Muscle layer of colon (tissue), 2 donors: ENCODE results near the gene CCL26.
"Not testable (repeated sequence)": the region's sequence is repeated elsewhere in the genome, so short reads cannot be mapped to it uniquely, and the experiment has no call there.

Source experiments
- H3K27ac ChIP-seq: one replicate; pipeline ENCODE4 v1.7.0; 2013; ENCODE audit warnings: low read depth, mild to moderate bottlenecking, low read length, moderate library complexity
- H3K27me3 ChIP-seq, 2 donors: one replicate each; pipeline ENCODE4 v1.7.0; 2013; ENCODE audit warnings: low read length in 2 of 2, mild to moderate bottlenecking in 2 of 2; ENCODE audit not compliant: insufficient read depth in 2 of 2, control insufficient read depth in 1 of 2
- H3K36me3 ChIP-seq: one replicate; pipeline ENCODE4 v1.7.0; 2013; ENCODE audit warnings: mild to moderate bottlenecking, low read length; ENCODE audit not compliant: insufficient read depth
- H3K4me1 ChIP-seq: one replicate; pipeline ENCODE4 v1.7.0; 2013; ENCODE audit warnings: mild to moderate bottlenecking, low read length; ENCODE audit not compliant: insufficient read depth
- H3K4me3 ChIP-seq, 2 donors: one replicate each; pipeline ENCODE4 v1.7.0; 2013; ENCODE audit warnings: low read length in 2 of 2, low read depth in 1 of 2, mild to moderate bottlenecking in 1 of 2, moderate library complexity in 1 of 2
- H3K9ac ChIP-seq: one replicate; pipeline ENCODE4 v1.7.0; 2013; ENCODE audit warnings: low read length
- H3K9me3 ChIP-seq: one replicate; pipeline ENCODE4 v1.7.0; 2013; ENCODE audit warnings: mild to moderate bottlenecking, low read length
- donor health status: abdominal sarcoma.
- donor health status: Adenocarcinoma of cecum.

CCL26 gene

DNA sequence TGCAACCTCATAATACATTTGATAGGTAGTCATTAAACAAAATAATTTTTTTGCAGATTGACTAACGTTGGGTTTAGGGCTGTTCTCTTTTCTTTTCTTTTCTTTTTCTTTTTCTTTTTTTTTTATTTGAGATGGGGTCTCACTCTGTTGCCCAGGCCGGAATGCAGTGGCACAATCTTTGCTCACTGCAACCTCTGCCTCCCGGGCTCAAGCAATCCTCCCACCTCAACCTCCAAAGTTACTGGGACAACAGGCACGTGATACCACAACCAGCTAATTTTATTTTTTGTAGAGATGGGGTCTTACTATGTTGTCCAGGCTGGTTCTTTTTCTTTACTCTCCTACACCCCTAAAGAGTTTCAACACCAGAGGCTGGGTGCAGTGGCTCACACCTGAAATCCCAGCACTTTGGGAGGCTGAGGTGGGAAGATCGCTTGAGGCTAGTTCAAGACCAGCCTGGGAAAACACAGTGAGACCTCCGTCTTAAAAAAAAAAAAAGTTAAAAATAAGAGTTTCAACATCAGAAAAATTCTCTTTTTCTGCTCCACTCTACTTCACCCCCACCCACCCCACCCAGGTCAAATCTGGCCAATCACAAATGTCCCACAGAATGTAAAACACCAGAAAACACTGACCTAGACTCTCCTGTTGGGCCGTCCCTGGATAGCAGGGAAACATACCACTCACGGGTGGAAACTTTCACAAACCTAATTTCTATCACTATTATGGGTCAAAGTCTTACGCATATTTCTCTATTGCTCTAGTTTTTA lies 36.2 kb downstream of the CCL26 start:
- H3K9ac ChIP-seq, result no peak overlapping the region
- H3K4me1 ChIP-seq, result peaks cover 13% of the 10 kb centered on the region
- H3K27me3 ChIP-seq, result no peaks in the 10 kb centered on the region
- H3K4me3 ChIP-seq, result no peak overlapping the region
- no peaks in the 10 kb centered on the region for H3K36me3 ChIP-seq
- H3K9me3 ChIP-seq, result no peaks in the 10 kb centered on the region
- no peak overlapping the region for H3K27ac ChIP-seq

DNA sequence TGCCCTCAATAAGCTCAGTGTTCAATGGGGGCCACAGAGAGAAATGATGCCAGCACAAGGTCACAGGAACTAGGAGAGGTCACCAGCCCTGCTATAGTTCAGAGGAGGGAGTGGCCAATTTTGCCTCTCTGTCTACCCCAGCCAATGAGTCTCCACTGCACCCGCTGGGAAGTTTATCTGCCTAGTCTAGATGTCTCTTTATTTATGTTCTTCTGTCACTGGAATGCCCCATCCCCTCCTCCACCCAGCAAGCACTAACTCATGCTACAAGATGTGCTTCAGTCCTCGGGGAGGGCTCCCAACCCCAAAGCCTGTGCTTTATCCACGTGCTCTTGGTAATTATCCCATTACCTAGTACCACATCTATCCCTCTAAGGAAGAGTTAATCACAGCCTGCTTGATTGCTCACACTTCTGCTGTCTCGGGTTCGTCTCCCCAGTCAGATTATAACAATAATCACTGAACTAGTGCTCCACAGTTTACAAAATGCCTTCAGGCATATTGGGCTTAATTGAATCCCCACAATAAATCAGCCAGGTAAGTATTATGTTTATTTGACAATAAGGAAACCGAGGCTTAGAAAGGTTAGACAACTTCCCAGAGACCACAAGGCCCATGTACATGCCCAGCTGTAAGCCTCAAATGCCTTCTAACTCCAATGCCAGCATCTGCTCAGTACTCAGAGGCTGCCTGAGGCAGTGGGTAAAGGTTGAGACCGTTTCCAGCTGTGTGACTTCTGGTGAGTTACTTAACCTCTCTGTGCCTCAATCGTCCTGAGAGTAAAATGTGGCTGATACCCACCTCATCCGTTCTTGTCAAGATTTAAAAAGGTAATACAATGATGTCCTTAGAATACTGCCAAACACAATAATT lies 37.2 kb downstream of the CCL26 start:
- H3K9ac ChIP-seq, result no peak overlapping the region
- H3K27me3 ChIP-seq, result no peaks in the 10 kb centered on the region
- peaks cover 10% of the 10 kb centered on the region for H3K4me1 ChIP-seq
- H3K9me3 ChIP-seq, result no peaks in the 10 kb centered on the region
- H3K36me3 ChIP-seq, result no peaks in the 10 kb centered on the region
- H3K4me3 ChIP-seq, result no peak overlapping the region
- no peak overlapping the region for H3K27ac ChIP-seq

DNA sequence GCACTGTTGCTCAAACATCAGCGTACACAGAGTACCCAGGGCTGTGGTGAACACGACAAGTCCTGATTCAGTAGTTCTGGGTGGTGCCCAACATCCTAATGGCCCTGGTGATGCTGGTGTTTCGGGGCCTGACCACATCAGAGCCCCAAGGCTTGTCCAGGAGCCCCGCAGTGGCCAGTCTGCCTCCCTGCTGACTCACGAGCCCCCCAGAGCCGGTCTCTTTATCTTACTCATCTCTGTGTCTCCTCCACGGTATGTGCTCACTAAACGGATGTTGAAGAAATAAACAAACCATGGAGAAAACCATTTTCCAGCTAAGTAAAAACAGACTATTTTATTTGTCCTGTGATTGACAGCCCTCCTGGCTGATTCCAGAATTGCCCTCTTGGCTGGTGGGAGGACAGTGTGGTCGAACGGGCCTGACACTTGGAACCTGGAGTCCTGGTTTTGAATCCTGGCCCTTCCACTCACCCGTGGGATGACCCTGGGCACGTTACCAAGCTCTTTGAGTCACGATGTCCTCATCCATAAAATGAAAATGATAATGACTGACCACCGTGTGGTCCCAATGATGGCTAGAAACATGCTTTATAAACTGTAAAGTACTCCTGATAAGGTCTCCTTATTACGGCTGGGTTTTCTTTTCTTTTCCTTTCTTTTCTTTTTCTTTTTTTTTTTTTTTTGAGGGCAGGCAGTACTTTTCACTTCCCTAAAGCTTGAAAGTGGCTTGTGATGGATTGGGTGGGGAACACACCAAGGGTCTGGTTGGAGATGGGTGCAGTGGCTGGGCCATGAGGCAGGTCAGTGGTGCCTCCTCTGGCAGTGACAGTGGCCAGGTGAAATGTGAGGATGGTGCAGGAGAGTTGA lies 39.0 kb downstream of the CCL26 start:
- H3K36me3 ChIP-seq, result no peaks in the 10 kb centered on the region
- no peaks in the 10 kb centered on the region for H3K9me3 ChIP-seq
- H3K4me3 ChIP-seq, result no peak overlapping the region
- no peak overlapping the region for H3K27ac ChIP-seq
- no peaks in the 10 kb centered on the region for H3K27me3 ChIP-seq
- no peak overlapping the region for H3K9ac ChIP-seq
- H3K4me1 ChIP-seq, result peaks cover 5% of the 10 kb centered on the region

DNA sequence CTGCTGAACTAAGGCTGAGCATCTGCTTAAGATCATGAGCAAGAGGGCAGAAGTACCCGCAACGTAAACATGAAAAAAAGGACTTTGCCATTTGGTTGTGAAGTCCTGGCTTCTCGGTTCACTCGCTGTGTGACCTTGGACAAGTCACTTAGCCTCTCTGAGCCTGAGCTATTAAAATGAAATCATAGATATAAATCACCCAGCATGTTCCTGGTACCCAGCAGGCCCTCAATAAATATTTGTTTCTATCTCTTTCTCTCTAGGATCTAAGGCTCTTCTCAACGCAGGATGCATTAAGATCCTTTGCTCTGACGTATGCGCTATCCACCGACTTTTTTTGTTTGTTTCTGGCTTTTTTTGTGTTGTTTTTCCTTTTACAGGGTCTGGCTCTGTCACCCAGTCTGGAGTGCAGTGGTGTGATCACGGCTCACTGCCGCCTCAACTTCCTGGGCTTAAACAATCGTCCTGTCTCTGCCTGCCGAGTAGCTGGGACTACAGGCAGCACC lies 39.9 kb downstream of the CCL26 start:
- Histone ChIP-seq H3K4me1 (no peaks in the 10 kb centered on the region), H3K4me3 (no peak overlapping the region), H3K27ac (no peak overlapping the region), H3K27me3 (no peaks in the 10 kb centered on the region), H3K9ac (no peak overlapping the region), H3K9me3 (no peaks in the 10 kb centered on the region), H3K36me3 (no peaks in the 10 kb centered on the region)

DNA sequence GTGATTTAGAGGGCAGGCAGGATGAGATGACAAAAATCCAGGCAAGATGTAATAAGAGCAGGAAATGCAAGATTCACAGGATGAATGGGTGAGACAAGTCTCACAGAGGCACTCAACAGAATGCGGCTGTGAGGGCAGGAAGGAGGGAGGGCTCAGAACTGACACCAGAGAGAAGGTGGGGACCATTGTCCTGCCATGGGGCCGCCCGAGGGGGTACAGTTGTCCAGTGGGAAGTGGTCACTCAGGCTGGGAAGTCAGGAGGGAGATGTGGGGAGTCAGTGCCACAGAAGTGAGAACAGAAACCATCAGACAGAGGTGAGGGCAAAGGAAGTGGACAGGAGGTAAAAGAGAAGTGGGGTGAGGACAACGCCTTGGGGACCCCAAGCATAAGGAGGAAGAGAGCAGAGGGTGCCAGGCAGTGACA lies 42.1 kb downstream of the CCL26 start:
- Histone ChIP-seq H3K36me3 (no peaks in the 10 kb centered on the region), H3K4me1 (no peaks in the 10 kb centered on the region), H3K4me3 (no peak overlapping the region), H3K9ac (no peak overlapping the region), H3K27me3 (no peaks in the 10 kb centered on the region), H3K27ac (no peak overlapping the region), H3K9me3 (no peaks in the 10 kb centered on the region)

DNA sequence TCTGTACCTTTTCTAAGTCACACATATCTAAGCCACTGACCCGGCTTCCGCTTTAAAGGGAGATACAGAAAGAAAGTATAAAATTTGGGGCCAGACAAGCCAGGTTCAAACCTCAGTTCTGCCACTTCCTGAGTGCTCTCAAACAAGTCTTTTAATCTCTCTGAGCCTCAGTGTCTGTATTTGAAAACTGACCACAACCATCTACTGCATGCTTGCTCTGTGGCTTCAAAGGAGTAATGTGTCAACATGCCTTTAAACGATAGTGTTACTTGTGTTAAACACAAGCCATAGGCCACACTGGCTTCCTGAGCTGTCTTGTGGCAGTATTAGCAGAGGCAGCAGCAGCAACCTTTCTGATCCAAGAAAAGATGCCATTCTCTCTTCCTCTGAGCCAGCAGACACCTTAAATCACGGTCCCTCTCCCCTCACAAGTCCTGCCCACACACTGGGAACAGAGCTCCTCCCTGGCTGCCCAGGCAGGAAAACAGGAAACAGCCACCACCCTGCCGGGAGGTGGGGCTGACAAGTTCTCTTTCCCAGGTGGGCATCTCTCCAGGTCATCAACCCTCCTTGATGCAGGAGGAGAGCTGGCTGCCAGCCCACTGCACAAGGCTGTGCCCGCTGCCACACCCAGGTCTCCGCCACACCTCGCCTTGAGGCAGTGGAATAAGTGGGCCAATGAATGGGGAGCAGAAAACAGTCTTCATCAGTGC lies 44.0 kb downstream of the CCL26 start:
- Histone ChIP-seq H3K27me3 (no peaks in the 10 kb centered on the region), H3K27ac (no peak overlapping the region), H3K4me1 (no peaks in the 10 kb centered on the region), H3K36me3 (no peaks in the 10 kb centered on the region), H3K4me3 (no peak overlapping the region), H3K9me3 (no peaks in the 10 kb centered on the region), H3K9ac (no peak overlapping the region)

DNA sequence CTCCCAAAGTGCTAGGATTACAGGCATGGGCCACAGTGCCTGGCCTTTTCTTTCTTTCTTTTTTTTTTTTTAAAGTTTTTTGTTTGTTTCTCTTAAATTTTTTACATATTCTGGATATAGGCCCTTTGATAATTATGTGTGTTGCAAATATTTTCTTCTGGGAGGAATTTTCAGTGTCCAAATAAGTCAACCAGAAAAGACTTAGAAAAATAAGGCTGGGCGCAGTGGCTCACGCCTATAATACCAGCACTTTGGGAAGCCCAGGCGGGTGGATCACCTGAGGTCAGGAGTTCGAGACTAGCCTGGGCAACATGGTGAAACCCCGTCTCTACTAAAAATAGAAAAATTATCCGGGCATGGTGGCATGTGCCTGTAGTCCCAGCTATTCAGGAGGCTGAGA lies 44.7 kb downstream of the CCL26 start:
- H3K27me3 ChIP-seq, H3K4me3 ChIP-seq, H3K4me1 ChIP-seq, H3K36me3 ChIP-seq, H3K9me3 ChIP-seq, H3K27ac ChIP-seq, H3K9ac ChIP-seq: not testable (repeated sequence)

DNA sequence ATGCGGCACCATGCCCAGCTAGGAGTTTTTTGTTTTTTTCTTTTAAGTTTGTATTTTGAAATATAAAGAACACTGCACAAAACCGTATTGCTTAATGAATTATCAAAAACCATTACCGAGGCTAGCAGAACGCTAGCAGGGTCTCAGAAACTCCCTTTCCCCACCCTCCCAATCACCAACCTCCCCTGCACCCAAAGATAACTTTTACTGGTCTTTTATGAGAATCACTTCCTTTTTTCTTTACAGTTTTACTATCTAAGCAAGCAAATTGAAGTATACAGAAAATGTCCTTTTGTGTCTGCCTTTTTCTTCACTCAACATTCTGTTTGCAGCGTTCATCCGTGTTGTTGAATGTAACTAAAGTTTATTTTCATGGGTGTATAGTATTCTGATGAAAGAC lies 46.7 kb downstream of the CCL26 start:
- H3K36me3 ChIP-seq, result no peaks in the 10 kb centered on the region
- H3K27me3 ChIP-seq, result no peaks in the 10 kb centered on the region
- no peak overlapping the region for H3K4me3 ChIP-seq
- no peaks in the 10 kb centered on the region for H3K9me3 ChIP-seq
- no peak overlapping the region for H3K9ac ChIP-seq
- no peaks in the 10 kb centered on the region for H3K4me1 ChIP-seq
- H3K27ac ChIP-seq, result no peak overlapping the region

DNA sequence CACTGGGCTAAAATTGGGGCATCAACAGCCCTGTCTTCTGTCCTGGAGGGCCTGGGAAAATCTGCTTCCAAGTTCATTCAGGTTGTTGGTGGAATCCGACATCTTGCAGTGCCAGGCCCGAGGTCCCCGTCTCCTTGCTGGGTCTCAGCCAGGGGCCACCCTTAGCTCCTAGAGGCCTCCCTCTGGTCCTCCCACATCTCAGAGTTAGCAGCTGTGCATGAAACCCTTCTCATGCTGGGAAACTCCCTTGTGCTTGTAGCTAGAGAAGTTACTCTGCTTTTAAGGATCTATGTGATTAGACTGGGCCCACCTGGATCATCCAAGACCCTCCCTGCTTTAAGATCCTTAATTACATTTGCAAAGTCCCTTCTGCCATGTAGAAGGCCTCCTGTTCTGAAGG lies 48.6 kb downstream of the CCL26 start:
- Histone ChIP-seq H3K36me3 (no peaks in the 10 kb centered on the region), H3K27me3 (no peaks in the 10 kb centered on the region), H3K4me1 (no peaks in the 10 kb centered on the region), H3K9me3 (no peaks in the 10 kb centered on the region), H3K27ac (no peak overlapping the region), H3K9ac (no peak overlapping the region), H3K4me3 (no peak overlapping the region)

DNA sequence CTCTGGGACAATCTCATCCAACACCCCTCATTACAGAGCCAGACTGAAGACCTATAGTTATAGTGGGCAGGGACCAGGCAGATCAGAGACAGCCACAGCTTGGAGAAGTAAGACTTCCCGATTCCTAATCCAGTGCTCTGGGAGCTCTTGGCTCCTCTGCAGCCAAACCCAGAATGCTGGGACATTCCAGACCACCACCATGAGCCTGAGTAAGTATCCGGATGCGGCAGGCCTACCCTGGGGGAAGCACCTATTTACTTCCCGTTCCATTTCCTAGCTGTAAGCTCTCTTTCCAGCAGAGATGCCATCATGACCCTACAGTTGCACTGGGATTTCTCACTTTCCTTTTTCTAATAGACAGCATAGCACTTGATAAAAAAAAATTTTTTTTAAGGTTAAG lies 49.6 kb downstream of the CCL26 start:
- Histone ChIP-seq H3K27me3 (no peaks in the 10 kb centered on the region), H3K9me3 (no peaks in the 10 kb centered on the region), H3K9ac (no peak overlapping the region), H3K36me3 (no peaks in the 10 kb centered on the region), H3K27ac (no peak overlapping the region), H3K4me3 (no peak overlapping the region), H3K4me1 (no peaks in the 10 kb centered on the region)
